ENCODE data around the gene TRIM71.

GRCh38 chr3:32841867-32842470, 24.2 kb downstream of the TRIM71 start:
- TF ChIP-seq NFATC4 (CRISPR knock-in tag; IDR thresholded peaks at IDR 0.05) (no peak), CTCF (IDR thresholded peaks at IDR 0.05) (no peak), E2F5 (CRISPR knock-in tag; IDR thresholded peaks at IDR 0.05) (no peak)
